Adipose tissue (tissue), 3 donors: ENCODE results near the gene EOMES. TPM values are rescaled to one million over a fixed set of nuclear protein-coding genes. Genes with fewer than 3 reads are reported as not detected.
"Not testable (repeated sequence)": the region's sequence is repeated elsewhere in the genome, so short reads cannot be mapped to it uniquely, and the experiment has no call there.

Experiments
- H3K27ac ChIP-seq: one replicate; pipeline ENCODE4 v1.5.1; 2013; ENCODE audit warnings: low read depth, low read length
- WGBS, 3 donors: extraction: QIAGEN DNeasy Blood & Tissue Kit; methylation state at CpG; one replicate each; pipeline ENCODE4 v1.1.7; 2013; 5-methylcytosine and 5-hydroxymethylcytosine counted together
- polyA plus RNA-seq, 3 donors: library from polyadenylated mRNA; stranded (reverse); fragments of 200-250 nt; gene quantifications; one replicate each; pipeline ENCODE4 v1.2.3, GENCODE V29; 2013
- donor health status: healthy with polysubstance abuse.
- donor health status: Bipolar disorder and iron deficiency.
- donor health status: healthy.

Gene EOMES
- polyA plus RNA-seq, result under 1 TPM in 2 of 3 donors, not detected in 1; 0.16 to 0.18 TPM

DNA sequence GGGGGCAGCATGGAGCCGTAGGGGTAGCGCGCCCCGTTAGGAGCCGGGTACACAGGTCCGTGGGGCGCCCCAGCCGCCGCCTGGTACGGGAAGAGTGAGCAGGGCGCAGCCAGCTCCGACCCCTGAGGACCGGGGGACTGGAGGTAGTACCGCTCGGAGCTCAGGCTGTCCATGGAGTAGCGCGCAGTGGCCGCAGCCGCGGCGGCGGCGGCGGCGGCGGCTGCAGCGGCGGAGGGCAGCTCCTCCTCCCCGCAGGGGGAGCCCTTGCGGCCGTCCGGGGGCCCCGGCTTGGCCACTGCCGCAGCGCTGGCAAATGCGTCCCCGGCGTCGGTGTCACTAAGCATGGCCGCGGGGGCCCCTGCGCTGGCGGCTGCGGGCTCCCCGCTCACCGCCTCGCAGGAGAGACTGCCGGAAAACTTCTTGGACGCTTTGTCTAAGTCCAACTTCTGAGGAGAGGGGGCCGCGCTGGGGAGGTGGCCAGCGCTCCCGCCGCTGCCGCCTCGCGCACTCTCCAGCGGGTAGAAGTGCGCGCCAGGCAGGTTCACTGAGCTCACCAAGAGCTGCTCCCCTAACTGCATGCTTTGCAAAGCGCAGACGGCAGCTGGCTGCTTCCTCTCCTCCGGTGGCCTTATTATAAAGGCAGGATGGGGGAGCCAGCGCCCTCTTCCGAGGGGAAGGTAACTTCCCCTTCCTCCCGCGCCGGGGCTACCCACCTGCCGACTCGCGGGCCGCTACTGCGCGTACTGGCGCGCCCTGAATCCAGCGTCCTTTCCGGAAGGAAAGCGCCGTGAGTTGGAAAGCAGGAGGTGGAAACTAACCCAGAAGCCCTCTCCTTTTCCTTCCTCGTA lies at the start of gene EOMES:
TSS of gene EOMES (minus strand) at position 607 of the 848 bp plus-strand sequence. CDS start at position 578, 29 bp downstream.
- H3K27ac ChIP-seq, result no peak within 1 kb of the TSS
- 0 to 1% (median 1%) methylated on average over 52 to 81 of the region's 81 CpGs for WGBS, 3 donors

DNA sequence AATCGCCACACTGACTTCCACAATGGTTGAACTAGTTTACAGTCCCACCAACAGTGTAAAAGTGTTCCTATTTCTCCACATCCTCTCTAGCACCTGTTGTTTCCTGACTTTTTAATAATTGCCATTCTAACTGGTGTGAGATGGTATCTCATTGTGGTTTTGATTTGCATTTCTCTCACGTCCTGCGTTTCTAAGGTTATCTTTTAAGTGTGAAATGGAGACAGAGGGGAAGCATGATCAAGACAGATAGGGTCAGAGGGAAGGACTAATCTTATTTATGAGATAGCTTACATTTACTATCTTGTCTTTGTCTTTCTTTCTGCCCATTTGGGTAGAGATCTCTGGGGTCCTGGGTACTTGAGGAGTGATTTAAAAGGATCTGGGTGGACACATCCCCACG lies 48.3 kb upstream of the EOMES start:
- WGBS, 3 donors, result 19 to 34% (median 23%) methylated on average over 3 of the region's 4 CpGs
- H3K27ac ChIP-seq, result not testable (repeated sequence)

DNA sequence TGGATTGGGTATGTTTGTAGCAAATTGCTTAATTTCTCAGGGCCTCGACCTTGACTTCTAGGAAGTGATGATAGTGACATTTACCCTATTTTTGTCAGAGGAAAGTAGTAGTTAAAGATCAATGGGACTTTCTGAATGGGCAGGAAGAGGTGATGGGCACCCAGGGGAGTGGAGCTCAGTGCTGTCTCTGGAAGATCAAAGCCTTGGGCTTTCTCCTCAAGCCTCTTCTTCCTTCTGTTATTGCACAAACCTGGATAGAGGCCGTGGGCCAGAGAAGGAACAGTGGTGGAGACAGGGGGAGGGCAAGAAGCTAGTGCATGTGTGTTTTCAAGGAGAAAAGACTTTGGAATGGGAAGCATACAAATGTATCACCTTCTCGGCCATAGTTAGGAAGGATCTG lies 44.9 kb upstream of the EOMES start:
- H3K27ac ChIP-seq, result no peak overlapping the region

DNA sequence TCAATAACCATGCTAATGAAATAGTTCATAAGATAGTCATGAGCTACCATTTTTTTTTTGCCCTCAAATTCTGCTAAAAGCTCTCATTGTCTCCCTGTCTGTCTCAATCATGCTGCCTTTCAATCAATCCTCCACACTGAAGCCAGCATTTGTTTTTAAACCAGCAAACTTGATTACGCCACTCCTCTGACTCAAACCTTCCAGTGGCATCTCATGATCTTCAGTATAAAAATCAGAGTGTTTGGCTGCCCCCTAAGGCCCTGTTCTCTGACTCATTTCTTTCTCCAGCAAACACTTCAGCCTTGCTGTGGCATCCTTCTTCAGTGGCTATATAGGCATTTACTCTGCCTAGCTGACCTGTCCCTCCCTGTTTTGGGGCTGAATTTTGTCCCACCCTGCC lies 36.0 kb upstream of the EOMES start:
- no peak overlapping the region for H3K27ac ChIP-seq
- WGBS, 3 donors, result 83 to 92% (median 84%) methylated on average over 1 of the region's 1 CpG

More for the DNA sequence above, 44.9 kb upstream of the EOMES start:
- 52 to 56% (median 53%) methylated on average over 3 of the region's 3 CpGs for WGBS, 3 donors

DNA sequence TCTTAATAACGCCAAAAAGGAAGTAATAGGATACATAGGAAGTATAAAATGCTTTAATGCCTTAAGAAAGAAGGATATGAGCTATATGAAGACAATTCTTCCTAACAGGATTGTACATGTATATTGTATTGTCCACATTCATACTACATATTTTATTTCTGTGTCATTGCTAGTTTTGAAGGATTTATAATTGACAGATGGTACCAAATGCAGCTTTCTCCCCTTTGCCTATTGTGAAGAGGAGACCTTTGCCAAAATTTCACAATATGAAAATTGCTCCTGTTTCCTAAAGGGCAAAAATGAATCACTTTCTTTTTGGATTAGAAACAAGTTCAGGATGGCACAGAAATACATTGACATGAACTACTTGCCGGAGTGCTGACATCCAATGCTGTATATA lies 34.8 kb upstream of the EOMES start:
- H3K27ac ChIP-seq, result no peak overlapping the region
- WGBS, 3 donors, result 56 to 73% (median 58%) methylated on average over 2 of the region's 2 CpGs

DNA sequence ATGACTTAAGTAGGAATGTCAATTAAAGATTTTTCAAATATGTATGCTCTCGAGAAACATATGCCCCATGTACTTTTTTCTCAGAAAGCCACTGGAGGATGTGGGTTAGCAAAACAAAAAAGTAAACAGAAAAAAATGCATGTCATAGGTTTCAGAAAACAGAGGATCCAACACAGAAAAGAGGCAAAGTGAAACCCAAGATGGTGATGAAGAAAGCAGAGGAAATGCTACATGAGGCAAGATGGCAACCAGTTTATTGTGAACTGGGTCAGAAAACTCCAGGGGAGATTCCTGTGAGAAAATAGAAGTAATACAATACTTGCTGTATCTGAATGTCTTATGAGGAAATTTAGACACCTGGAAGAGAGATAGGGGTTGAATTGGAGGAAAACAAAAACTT lies 30.8 kb upstream of the EOMES start:
- 71 to 88% (median 87%) methylated on average over 1 of the region's 1 CpG for WGBS, 3 donors

DNA sequence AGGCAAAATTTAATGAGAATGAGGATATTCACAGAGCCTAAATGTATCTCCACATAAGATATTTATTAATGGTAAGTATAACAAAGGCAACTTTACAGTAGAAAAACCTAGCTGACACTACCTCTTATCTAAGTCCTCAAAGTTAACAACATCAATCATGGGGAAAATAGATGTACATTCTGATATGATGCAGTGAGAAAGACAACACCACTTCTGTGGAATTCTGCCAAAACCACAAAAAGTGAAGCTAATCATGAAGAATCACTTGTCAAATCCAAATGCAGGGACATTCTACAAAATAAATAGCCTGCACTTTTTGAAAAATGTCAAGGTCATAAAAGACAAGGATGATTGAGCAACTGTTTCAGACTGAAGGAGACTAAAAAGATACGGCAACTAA lies 27.5 kb upstream of the EOMES start:
- WGBS, 3 donors, result 58 to 77% (median 65%) methylated on average over 1 of the region's 1 CpG
- H3K27ac ChIP-seq, result no peak overlapping the region

More for the DNA sequence above, 30.8 kb upstream of the EOMES start:
- H3K27ac ChIP-seq, result no peak overlapping the region

DNA sequence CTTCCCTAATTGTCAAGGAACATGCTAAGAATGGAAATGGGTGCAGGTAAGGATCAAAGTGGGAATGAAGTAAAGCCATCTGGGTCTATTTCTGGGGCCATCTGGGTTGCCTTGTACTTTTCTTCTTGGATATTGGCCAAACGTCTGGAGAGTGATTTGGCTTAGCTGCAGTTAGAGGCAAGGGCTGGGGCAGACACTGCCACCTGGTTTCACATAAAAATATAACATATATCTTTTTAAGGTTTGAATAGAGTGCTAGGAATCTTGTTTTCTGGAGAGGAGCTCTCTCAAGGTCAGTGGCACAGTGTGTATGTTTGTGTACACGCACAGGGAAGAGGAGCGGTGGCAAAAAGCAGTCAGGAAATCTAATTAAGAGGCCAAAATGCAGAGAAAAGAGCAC lies 24.7 kb upstream of the EOMES start:
- 59 to 75% (median 73%) methylated on average over 3 of the region's 3 CpGs for WGBS, 3 donors
- no peak overlapping the region for H3K27ac ChIP-seq

DNA sequence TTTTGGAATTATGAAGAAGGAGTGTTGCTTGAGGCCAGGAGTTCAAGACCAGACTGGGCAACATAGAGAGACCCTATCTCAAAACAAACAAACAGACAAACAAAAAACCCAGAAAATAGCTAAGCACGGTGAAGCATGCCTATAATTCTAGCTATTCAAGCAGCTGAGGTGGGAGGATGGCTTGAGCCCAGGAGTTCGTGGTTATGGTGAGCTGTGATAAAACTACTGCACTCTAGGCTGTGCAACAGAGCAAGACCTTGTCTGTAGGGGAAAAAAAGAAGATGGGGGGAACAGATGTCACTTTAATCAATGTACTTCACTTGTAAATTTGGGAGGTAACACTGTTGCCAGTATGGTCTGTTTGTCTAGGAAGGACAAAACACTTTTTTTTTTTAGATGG lies 18.7 kb upstream of the EOMES start:
- no peak overlapping the region for H3K27ac ChIP-seq
- 56 to 77% (median 76%) methylated on average over 2 of the region's 2 CpGs for WGBS, 3 donors

DNA sequence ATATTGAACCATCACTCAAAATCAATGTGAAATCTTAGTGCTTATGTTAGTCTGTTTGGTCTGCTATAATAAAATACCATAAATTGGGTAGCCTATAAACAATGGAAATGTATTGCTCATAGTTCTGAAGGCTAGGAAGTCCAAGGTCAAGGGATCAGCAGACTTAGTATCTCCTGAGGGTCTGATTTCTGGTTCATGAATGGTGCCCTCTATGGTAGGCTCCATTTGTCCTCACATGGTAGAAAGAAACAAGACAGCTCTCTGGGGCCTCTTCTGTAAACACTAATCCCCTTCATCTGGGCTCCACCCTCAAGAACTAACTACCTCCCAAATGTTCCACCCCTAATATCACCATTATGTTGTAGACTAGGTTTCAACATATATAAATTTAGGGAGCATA lies 15.0 kb upstream of the EOMES start:
- no peak overlapping the region for H3K27ac ChIP-seq

DNA sequence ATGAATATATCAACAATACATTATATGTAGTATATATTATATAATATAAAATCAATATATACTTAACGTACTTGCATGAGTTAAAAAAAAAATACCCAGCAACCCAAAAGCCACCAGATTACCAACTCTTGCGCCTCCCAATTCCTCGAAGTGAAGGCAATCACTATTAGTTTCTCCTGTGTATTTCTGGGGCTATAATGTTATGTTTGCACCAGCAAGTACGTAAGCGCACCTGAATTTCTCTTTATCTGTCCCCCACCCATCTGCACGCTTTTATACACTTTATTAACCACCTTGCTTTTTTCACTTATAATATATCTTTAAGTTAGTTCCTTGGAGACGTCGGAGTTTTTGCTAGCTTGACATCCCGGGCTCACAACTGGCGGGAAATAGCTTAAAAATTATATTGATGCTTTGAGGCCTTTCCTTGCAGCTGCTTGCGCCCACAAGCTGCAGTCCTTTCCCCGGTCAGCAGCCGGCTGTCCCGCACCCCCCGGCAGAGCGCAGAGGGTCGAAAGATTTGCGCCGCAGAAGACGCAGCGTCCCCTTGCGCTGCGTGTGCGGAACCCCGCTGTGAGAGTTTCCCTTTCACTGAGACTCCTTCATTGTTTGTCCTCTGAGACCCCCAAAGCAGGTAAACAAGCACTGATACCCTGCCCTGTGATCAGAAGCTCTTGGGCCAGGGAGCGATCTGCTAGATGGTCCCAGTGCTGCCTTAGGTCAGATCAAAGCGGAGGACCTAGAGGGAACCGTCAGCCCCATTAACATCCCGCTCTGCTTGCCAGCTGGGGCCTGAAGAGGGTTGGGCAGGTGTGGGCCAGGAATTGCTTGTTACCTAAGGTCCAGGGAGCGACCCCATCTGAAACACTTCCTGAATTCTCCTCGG lies 8.9 kb upstream of the EOMES start:
- 3 to 9% (median 8%) methylated on average over 31 of the region's 31 CpGs for WGBS, 3 donors
- H3K27ac ChIP-seq, result no peak overlapping the region

DNA sequence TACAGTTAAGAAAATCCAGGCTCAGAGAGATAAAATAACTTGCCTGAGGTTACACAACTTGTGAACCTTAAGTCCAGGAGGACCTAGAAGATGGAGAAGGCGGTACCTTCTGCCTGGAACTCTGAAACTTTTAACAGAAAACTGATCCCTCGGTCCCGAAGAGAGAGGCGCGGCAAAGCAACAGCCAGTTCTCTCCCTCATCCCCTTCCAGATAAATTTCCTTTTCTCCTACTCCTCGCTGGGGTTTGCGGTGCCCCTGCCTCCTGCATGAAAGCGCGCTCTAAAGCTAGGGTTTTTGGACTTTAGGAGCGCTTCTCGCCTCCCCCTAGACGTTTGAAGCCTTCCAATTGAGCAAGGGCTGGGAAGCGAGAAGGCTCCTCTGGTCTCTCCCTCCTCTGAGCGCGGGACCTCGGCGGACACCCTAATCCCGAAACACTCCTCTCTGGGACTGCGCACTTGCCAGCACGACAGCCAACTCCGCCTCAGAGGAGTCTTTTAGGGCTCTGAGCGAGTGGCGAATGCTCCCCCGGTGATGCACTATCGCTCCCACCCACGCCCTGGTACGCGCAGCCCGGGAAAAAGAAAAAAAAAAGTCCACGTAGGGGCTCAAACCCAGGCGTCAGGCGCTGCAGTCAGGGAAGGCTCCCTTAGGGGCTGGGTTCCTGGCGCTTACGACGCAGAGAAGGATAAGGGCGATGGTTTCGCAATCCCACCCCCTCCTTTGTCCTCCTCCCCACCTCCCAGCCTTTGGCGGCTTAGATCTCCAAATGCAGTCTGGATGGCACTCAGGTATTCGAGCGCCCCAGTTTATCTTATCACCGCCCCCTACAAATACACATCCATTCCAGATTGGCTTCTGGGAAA lies 7.9 kb upstream of the EOMES start:
- 2 to 4% (median 3%) methylated on average over 41 of the region's 41 CpGs for WGBS, 3 donors
- H3K27ac ChIP-seq, result no peak overlapping the region

DNA sequence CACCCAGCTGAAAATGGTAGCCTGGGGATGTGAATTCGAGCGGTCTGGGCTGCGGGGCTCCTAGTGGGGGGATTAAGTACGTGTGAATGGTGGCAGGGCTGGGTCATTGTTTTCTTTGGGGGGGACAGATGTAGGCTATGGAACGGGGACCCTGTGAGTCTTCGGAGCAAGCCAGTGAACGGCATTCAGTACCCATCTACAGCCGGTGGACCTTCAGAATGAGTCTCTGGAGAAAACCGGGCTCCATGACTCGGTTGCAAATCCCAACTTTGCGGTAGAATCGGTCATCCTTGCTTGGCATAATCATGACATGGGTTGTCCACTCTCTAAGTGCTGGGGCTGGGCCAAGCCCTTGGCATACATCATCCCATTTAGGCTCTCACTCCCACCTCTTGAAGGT lies 7.2 kb upstream of the EOMES start:
- no peak overlapping the region for H3K27ac ChIP-seq
- WGBS, 3 donors, result 5 to 9% (median 8%) methylated on average over 12 of the region's 12 CpGs

DNA sequence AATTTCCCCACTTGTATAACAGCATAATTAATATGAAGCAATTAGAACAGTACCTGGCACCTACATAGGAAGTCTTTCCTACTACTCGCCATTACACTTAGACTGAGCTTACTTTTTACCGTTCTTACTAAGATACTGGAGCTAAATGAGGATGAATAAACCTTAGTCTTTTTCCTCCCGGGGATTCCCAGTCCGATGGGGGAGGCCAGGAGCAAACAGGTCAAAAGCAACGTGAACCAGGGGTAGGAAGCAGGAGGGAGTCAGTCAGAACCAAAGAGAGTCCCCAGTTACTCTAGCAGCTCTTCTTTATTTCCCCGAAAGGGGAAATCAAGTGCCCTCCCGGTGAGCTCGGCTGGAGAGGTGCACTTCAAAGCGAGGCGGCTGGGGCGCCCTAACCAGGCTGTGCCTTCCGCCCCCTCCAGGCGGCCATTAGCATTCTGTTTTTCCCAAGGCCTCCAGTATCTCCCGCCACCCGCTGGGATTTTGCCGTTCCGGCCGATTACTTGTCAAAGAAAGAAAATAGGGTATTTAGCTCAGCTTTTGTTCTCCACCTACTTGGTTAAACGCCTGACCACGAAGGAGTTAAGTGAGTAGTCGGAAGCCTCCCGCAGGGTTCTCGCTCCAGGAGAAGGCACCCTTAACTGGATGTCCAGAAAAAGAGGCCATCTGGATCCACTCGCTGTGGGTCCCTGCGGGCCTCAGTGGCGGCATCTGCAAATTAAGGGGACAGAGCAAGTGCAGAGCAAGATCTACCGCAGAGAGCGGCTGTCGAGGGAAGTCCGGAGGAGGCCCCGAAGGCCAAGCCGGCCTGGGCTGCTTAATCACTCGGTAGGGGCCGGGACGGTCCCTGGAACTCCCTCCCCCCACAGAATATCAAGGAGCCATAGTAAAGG lies 6.3 kb upstream of the EOMES start:
- H3K27ac ChIP-seq, result no peak overlapping the region
- 2 to 5% (median 4%) methylated on average over 35 of the region's 35 CpGs for WGBS, 3 donors

DNA sequence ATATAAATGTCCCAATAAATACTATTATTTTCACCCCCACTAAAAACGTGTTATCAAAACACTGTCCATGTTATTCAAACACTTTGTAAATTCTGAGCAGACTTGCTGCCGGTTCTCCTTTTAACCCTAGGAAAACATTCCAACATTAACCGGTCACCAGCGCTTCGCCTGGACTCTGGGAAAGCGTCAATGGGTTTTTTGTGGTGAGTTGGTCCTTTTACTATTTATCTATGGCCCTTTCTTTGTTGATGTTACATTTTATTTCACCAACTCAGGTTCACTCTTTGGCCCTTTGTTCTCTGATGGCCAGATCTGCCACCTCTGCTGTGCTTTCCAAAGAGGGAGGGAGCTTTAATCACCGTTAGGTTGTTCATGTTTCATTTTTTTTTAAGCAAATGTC lies 4.1 kb upstream of the EOMES start:
- no peak overlapping the region for H3K27ac ChIP-seq
- 12 to 16% (median 14%) methylated on average over 7 of the region's 7 CpGs for WGBS, 3 donors

DNA sequence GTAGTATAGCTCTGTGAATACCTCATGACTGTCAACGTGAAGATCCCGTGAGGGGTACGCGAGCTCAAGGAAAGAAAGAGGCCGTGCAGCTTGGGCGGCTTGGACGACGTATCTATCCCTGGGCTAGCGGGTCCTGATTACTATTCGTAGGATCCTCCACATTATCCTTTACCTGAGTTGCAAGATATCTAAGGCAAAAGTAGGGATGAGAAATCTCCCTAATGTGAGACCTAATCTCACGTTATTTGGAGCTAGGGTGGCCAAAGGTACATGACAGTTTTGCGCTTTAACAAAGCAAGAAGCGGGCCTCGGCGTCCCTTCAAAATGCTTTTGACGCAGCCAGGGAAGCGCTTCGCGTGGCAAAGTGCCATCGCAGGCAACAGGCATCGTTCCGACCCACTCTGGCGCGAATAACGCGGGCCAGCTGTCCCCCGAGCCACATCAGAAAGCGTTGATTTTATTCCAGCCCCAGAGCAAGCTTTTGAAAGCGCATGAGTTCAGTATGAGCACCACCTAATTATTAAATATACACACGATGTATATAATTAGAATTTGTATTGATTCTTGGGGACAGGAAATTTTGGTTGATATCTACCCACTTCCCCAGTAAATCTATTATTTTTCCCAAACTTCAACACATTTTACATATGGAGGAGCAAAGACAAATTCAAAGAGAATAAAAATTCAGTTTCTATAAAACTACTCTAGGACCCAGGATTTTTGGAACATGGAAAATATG lies 2.5 kb upstream of the EOMES start:
- 5 to 11% (median 7%) methylated on average over 30 of the region's 30 CpGs for WGBS, 3 donors
- H3K27ac ChIP-seq, result no peak overlapping the region
